ENCODE data around the gene MAPT. TPM values are rescaled to one million over a fixed set of nuclear protein-coding genes. Genes with fewer than 3 reads are reported as not detected.

The MAPT gene
- polyA plus RNA-seq, 3 donors = 7.1 to 8.1 (median 7.4) TPM

GRCh38 chr17:45960311-45960710 lies 66.0 kb downstream of the MAPT start:
- no peak for DNase-seq (ENCODE audit: extremely low read depth in 1 of 11, low read depth in 9 of 11, low spot score in 4 of 11)

GRCh38 chr17:45961206-45961605 lies 66.9 kb downstream of the MAPT start:
- no peak for DNase-seq (ENCODE audit: extremely low read depth in 1 of 11, low read depth in 9 of 11, low spot score in 4 of 11)

DNA sequence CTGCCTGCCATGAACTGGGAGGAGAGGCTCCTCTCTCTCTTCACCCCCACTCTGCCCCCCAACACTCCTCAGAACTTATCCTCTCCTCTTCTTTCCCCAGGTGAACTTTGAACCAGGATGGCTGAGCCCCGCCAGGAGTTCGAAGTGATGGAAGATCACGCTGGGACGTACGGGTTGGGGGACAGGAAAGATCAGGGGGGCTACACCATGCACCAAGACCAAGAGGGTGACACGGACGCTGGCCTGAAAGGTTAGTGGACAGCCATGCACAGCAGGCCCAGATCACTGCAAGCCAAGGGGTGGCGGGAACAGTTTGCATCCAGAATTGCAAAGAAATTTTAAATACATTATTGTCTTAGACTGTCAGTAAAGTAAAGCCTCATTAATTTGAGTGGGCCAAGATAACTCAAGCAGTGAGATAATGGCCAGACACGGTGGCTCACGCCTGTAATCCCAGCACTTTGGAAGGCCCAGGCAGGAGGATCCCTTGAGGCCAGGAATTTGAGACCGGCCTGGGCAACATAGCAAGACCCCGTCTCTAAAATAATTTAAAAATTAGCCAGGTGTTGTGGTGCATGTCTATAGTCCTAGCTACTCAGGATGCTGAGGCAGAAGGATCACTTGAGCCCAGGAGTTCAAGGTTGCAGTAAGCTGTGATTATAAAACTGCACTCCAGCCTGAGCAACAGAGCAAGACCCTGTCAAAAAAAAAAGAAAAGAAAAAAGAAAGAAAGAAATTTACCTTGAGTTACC lies 68.0 kb downstream of the MAPT start:
- no peak for DNase-seq (ENCODE audit: extremely low read depth in 1 of 11, low read depth in 9 of 11, low spot score in 4 of 11)

GRCh38 chr17:45963283-45963682 lies 68.9 kb downstream of the MAPT start:
- no peak for DNase-seq (ENCODE audit: extremely low read depth in 1 of 11, low read depth in 9 of 11, low spot score in 4 of 11)

DNA sequence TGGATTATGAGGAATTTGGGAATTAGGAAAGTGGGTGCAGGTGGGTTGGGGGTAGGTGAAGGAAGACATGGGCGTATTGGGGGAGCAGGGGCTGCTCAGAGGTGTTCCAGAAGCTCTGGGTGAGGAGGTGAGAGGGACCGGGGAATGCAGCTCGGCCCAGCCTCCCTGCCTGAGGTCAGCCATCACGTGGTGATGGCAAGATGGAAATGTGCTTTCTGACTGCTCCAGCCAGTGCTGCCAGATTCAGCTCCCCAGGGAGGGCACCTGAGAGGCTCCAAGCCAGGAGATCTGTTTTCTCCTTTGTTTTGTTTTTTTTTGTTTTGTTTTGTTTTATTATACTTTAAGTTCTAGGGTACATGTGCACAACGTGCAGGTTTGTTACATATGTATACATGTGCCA lies 69.5 kb downstream of the MAPT start:
- no peak for DNase-seq (ENCODE audit: extremely low read depth in 1 of 11, low read depth in 9 of 11, low spot score in 4 of 11)

DNA sequence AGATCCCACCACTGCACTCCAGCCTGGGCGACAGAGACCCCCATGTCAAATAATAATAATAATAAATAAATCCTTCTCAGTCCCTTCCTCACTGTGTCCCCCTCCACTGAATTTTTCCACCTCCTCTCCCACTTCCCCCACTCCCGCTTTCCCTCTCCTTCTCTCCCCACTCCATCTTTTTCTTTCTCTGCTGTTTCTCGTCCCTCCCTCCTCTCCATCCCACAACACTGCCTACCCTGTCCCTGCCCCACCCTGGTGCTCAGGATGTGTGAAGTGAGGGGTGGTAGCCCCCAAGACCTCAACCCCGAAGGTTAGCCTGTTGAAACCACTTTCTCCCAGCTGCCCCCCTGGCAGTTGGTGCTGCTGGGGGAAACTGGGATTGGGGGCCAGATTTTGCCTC lies 70.3 kb downstream of the MAPT start:
- no peak for DNase-seq (ENCODE audit: extremely low read depth in 1 of 11, low read depth in 9 of 11, low spot score in 4 of 11)

DNA sequence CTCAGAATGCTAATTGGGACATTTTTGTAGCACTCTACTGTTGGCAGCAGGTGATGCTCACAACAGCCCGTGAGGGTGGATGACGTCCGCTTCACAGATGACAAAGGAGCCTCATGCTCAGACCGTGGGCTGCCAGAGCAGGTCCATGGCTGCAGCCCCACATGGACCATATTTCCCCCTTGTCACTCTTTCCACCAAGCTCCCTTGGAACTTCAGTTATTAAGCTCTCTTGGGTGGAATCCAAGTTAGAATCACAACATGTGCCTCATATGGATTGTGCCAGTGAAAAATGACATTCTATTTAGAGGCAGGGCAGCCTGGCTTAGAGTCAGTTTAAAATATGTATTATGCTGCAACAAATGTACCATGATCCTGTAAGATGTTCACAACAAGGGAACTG lies 71.5 kb downstream of the MAPT start:
- DNase-seq (ENCODE audit: extremely low read depth in 1 of 11, low read depth in 9 of 11, low spot score in 4 of 11) = no peak

- DNase-seq (ENCODE audit: extremely low read depth in 1 of 11, low read depth in 9 of 11, low spot score in 4 of 11) = no peak
Measured at GRCh38 chr17:45966606-45967280, 72.4 kb downstream of the MAPT start.

- DNase-seq (ENCODE audit: extremely low read depth in 1 of 11, low read depth in 9 of 11, low spot score in 4 of 11) = no peak
Measured at GRCh38 chr17:45967378-45967777, 73.0 kb downstream of the MAPT start.

GRCh38 chr17:45968732-45969131 lies 74.4 kb downstream of the MAPT start:
- no peak for DNase-seq (ENCODE audit: extremely low read depth in 1 of 11, low read depth in 9 of 11, low spot score in 4 of 11)

GRCh38 chr17:45969726-45970125 lies 75.4 kb downstream of the MAPT start:
- no peak for DNase-seq (ENCODE audit: extremely low read depth in 1 of 11, low read depth in 9 of 11, low spot score in 4 of 11)

GRCh38 chr17:45970659-45971058 lies 76.3 kb downstream of the MAPT start:
- DNase-seq (ENCODE audit: extremely low read depth in 1 of 11, low read depth in 9 of 11, low spot score in 4 of 11) = no peak

DNA sequence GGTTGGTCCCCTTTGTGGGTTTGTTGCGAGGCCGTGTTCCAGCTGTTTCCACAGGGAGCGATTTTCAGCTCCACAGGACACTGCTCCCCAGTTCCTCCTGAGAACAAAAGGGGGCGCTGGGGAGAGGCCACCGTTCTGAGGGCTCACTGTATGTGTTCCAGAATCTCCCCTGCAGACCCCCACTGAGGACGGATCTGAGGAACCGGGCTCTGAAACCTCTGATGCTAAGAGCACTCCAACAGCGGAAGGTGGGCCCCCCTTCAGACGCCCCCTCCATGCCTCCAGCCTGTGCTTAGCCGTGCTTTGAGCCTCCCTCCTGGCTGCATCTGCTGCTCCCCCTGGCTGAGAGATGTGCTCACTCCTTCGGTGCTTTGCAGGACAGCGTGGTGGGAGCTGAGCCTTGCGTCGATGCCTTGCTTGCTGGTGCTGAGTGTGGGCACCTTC lies 77.4 kb downstream of the MAPT start:
- no peak for DNase-seq (ENCODE audit: extremely low read depth in 1 of 11, low read depth in 9 of 11, low spot score in 4 of 11)

- DNase-seq (ENCODE audit: extremely low read depth in 1 of 11, low read depth in 9 of 11, low spot score in 4 of 11) = no peak
Measured at GRCh38 chr17:45972531-45972930, 78.2 kb downstream of the MAPT start.

GRCh38 chr17:45973099-45973780 lies 78.9 kb downstream of the MAPT start:
- no peak for DNase-seq (ENCODE audit: extremely low read depth in 1 of 11, low read depth in 9 of 11, low spot score in 4 of 11)

DNA sequence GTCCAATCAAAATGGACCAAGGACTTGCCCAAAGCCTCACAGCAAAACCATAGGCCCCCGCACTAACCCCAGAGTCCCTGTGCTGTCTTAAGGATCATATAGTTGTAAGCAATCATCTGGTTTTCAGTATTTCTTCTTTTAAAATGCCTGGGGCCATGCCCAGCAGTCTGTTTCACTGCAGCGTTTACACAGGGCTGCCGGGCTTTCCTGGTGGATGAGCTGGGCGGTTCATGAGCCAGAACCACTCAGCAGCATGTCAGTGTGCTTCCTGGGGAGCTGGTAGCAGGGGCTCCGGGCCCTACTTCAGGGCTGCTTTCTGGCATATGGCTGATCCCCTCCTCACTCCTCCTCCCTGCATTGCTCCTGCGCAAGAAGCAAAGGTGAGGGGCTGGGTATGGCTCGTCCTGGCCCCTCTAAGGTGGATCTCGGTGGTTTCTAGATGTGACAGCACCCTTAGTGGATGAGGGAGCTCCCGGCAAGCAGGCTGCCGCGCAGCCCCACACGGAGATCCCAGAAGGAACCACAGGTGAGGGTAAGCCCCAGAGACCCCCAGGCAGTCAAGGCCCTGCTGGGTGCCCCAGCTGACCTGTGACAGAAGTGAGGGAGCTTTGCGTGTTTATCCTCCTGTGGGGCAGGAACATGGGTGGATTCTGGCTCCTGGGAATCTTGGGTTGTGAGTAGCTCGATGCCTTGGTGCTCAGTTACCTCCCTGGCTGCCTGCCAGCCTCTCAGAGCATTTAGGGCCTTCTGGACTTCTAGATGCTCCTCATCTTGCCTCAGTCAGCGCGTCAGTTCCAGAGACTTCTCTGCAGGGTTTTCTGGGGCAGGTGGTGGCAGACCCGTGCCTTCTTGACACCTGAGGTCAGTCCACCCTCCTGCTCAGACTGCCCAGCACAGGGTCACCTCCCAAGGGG lies 79.8 kb downstream of the MAPT start:
- no peak for DNase-seq (ENCODE audit: extremely low read depth in 1 of 11, low read depth in 9 of 11, low spot score in 4 of 11)

DNA sequence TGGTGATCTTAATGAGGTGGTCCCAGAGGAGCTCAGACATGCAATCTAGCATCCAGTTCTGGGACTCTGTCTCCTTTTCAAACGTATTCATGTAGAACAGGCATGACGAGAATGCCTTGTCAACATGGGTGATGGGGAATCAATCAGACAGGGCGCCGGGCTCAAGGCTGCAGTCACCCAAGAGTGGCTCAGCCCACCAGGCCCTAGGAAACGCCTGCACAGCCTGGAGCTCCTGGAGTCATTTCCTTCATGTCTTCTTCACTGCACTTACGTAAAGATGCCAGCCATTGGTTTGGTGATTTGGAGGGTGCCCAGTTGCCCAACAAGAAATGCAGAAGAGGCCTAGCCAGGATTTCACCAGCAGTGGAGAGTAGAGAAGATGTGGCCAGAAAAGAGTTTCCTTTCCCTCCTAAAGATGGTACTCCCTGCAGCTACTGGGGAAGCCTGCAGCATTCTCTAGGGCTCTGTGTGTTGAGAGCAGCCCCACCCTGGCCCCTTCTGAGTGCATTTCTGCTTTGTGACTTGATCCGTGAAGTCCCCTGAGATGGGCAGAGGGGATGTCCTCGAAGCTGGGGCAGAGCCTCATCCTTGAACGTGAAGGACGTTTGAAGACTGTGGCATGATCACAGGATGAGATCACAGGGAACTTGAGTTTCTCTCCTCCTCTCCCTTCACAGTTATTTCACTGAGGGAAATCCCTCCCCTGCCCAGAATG lies 80.7 kb downstream of the MAPT start:
- DNase-seq (ENCODE audit: extremely low read depth in 1 of 11, low read depth in 9 of 11, low spot score in 4 of 11) = no peak

- DNase-seq (ENCODE audit: extremely low read depth in 1 of 11, low read depth in 9 of 11, low spot score in 4 of 11) = no peak
Measured at GRCh38 chr17:45975640-45976295, 81.4 kb downstream of the MAPT start.

All from renal cortex interstitium (tissue), 11 donors.